ENCODE data around the gene TMEM231.
"Not testable (repeated sequence)": the region's sequence is repeated elsewhere in the genome, so short reads cannot be mapped to it uniquely, and the experiment has no call there.

The TMEM231 gene

DNA sequence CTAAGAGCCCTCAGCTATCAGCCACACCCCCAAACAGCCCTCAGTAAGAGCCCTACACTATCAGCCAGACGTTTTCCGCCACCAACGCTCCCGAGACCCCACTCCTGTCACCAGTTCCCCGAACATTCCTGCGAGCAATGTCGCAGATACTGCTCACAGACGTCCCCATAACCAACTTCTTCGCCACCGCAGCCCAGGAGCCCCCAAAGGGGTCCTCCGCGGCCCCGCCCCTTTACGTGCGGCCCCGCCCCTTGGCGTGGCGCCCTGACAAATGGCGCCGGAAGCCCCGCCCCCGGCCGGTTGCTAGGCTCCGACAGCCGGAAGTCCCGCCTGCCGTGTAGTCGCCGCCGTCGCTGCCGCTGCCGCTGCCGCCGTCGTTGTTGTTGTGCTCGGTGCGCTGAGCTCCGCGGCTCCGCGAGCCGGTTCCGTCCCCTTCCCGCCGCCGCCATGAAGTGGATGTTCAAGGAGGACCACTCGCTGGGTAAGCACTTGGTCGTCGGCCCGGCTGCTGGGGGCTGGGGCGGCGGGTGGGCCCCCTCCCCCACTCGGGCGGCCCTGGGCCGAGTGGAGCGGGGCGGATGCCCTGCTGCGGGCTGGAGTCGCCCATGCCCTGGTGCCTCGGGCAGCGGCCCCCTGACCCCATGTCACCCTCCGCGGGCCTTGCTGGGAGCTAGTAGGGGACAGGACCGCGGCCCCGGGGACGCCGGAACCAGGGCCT lies 10.1 kb upstream of the TMEM231 start, which contains the start of gene GABARAPL2:
TSS of gene GABARAPL2 (plus strand) at position 340 of the 718 bp plus-strand sequence. CDS start at position 448, 108 bp downstream.
- Histone ChIP-seq H3K9me3 (ENCODE audit: control insufficient read depth, insufficient read depth, low read length) (no peaks in the 10 kb centered on the region), H3K27ac (ENCODE audit: low read depth, low read length) (peak within 1 kb of the TSS; percentile 68), H3K9ac (ENCODE audit: low read depth, low read length) (peak within 1 kb of the TSS; percentile 55; the same call in 1 of the 2 replicates), H3K36me3 (ENCODE audit: control insufficient read depth, insufficient read depth, low read length) (peaks cover 36% of the 10 kb centered on the region), H3K27me3 (ENCODE audit: control insufficient read depth, insufficient read depth, low read length) (no peaks in the 10 kb centered on the region), H3K4me1 (ENCODE audit: control insufficient read depth, insufficient read depth, low read length) (peaks cover 18% of the 10 kb centered on the region), H3K4me3 (ENCODE audit: low read depth, low read length) (peak within 1 kb of the TSS; percentile 76)

DNA sequence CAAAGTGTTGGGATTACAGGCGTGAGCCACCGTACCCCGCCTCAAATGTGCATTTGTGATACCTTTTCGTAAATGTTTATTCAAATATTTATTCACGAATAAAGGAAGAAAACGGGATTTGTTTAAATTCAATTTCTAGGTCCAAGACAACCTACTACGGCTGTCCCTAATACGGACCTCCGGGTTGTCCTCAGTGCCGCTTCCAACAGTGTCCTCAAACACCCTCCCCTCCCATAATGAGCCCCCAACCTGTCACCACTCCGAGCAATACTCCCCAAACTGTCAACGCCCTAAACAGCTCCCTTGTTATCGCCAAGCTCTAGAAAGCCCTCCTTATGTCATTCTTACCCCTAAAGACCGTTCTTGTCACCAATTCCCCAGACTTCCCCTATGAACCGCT lies 9.6 kb upstream of the TMEM231 start:
- Histone ChIP-seq H3K4me1 (ENCODE audit: control insufficient read depth, insufficient read depth, low read length) (peaks cover 18% of the 10 kb centered on the region), H3K9ac (ENCODE audit: low read depth, low read length) (no peak overlapping the region)

DNA sequence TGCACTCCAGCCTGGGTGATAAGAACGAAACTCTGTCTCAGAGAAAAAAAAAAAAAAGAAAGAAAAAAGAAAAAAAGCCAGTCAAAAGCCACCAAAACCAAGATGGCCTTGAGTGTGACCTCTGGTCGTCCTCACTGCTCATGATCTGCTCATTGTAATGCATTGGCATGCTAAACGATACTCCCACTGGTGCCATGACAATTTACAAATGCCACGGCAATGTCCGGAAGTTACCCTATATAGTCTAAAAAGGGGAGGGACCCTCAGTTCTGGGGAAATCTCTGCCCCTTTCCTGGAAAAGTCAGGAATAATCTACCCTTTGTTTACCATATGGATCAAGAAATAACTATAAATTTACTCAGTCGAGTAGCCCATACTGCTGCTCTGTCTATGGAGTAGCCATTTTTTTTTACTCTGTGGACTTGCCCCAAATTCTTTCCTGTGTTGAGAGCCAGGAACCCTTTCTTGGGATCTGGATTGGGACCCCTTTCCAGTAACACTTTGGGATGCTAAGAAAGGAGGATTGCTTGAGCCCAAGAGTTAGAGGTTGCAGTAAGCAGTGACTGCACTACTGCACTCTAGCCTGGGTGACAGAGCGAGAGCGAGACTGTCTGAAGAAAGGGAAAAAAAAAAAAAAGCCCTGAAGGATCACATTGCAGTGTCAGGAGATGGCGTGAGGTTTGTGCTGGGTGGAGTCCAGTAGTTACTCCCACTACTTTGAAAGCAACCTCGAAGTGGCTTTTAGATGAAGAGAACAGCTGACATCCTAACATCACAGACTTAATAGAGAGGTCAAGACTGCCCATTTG lies 3.7 kb upstream of the TMEM231 start:
- H3K27me3 ChIP-seq (ENCODE audit: control insufficient read depth, insufficient read depth, low read length), result no peaks in the 10 kb centered on the region
- H3K36me3 ChIP-seq (ENCODE audit: control insufficient read depth, insufficient read depth, low read length), result no peaks in the 10 kb centered on the region
- no peaks in the 10 kb centered on the region for H3K9me3 ChIP-seq (ENCODE audit: control insufficient read depth, insufficient read depth, low read length)
- H3K27ac ChIP-seq (ENCODE audit: low read depth, low read length), result peak overlapping the region; percentile 36
- peaks cover 20% of the 10 kb centered on the region for H3K4me1 ChIP-seq (ENCODE audit: control insufficient read depth, insufficient read depth, low read length)
- no peak overlapping the region for H3K4me3 ChIP-seq (ENCODE audit: low read depth, low read length)
- no peak overlapping the region for H3K9ac ChIP-seq (ENCODE audit: low read depth, low read length)

More for the DNA sequence above, 9.6 kb upstream of the TMEM231 start:
- H3K4me3 ChIP-seq (ENCODE audit: low read depth, low read length), result peak overlapping the region; percentile 76
- no peaks in the 10 kb centered on the region for H3K27me3 ChIP-seq (ENCODE audit: control insufficient read depth, insufficient read depth, low read length)
- no peak overlapping the region for H3K27ac ChIP-seq (ENCODE audit: low read depth, low read length)
- peaks cover 31% of the 10 kb centered on the region for H3K36me3 ChIP-seq (ENCODE audit: control insufficient read depth, insufficient read depth, low read length)
- no peaks in the 10 kb centered on the region for H3K9me3 ChIP-seq (ENCODE audit: control insufficient read depth, insufficient read depth, low read length)

DNA sequence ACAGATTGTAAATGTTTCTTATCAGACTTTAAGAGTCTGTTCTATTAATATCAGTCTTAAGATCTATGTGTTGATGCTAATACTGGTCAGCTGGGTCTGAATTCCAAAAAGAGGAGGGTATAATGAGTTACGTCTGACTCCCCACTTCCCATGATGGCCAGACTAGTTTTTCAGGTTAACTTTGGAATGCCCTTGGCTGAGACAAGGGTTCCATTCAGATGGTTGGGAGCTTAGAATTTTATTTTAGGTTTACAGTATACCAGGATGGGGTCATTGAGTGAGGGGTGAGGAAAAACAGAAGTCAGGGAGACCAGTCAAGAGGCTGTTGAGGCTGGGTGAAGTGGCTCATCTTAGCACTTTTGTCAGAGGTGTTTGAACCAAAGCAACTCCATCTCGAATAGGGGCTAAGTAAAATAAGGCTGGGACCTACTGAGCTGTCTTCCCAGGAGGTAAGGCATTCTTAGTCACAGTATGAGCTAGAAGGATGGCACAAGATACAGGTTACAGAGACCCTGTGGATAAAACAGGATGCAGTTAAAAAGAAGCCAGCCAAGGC lies 2.9 kb upstream of the TMEM231 start:
- H3K9me3 ChIP-seq (ENCODE audit: control insufficient read depth, insufficient read depth, low read length), result no peaks in the 10 kb centered on the region
- no peaks in the 10 kb centered on the region for H3K27me3 ChIP-seq (ENCODE audit: control insufficient read depth, insufficient read depth, low read length)
- H3K4me1 ChIP-seq (ENCODE audit: control insufficient read depth, insufficient read depth, low read length), result peaks cover 18% of the 10 kb centered on the region

DNA sequence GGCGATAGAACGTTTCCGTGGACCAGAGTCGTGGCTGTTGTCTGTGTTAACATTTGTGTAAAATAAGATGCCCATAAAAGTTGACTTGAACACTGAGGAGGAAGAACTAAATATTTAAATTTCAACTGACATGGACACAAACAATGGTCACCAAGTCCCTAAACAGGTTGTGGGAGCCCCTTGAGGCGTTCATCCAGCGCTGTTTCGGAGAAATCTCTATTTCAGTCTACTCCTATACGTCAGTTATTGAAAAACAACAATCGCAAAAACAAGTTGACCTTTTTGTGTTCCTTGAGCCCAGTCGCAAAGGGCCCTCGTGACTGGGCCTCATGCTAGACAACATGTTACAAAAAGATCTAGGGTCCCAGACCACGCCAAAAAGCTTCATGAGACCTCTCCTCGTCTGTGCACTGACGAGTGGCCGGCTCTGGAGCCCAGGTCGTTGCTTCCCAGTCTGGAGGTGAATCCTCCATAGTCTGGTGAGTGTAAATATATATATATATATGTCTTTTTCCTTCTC lies 439 bp upstream of the TMEM231 start:
- H3K9me3 ChIP-seq (ENCODE audit: control insufficient read depth, insufficient read depth, low read length), result no peaks in the 10 kb centered on the region
- peaks cover 15% of the 10 kb centered on the region for H3K4me1 ChIP-seq (ENCODE audit: control insufficient read depth, insufficient read depth, low read length)
- no peaks in the 10 kb centered on the region for H3K27me3 ChIP-seq (ENCODE audit: control insufficient read depth, insufficient read depth, low read length)
- peak overlapping the region; percentile 56; the same call in 1 of the 2 replicates for H3K9ac ChIP-seq (ENCODE audit: low read depth, low read length)
- H3K36me3 ChIP-seq (ENCODE audit: control insufficient read depth, insufficient read depth, low read length), result no peaks in the 10 kb centered on the region
- no peak overlapping the region for H3K27ac ChIP-seq (ENCODE audit: low read depth, low read length)
- H3K4me3 ChIP-seq (ENCODE audit: low read depth, low read length), result peak overlapping the region; percentile 84

More for the DNA sequence above, 2.9 kb upstream of the TMEM231 start:
- H3K9ac ChIP-seq (ENCODE audit: low read depth, low read length), result no peak overlapping the region
- H3K27ac ChIP-seq (ENCODE audit: low read depth, low read length), result no peak overlapping the region
- H3K4me3 ChIP-seq (ENCODE audit: low read depth, low read length), result no peak overlapping the region
- no peaks in the 10 kb centered on the region for H3K36me3 ChIP-seq (ENCODE audit: control insufficient read depth, insufficient read depth, low read length)

DNA sequence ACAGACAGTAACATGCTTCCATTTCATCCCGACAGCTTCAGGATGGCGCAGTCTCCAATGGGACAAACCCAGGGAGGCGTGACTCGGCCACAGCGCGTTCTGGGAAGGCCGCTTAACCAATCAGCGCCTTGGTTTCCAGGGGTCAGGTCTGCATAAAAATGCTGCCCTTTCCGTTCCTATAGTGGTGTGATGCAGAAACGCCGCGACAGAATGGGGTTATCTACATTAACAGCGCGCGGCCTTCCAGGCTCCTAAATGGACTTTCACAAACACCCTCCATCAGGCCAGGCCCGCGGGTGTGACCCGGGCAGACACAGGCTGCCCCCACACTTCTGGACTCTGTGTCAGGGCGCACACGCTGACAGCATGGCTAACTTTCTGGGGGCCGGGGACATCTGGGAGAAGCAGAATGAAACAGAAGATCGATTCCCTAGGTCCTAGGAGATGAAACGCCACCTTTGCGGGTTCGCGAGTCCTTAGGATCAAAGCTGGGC lies 792 bp downstream of the TMEM231 start:
- Histone ChIP-seq H3K36me3 (ENCODE audit: control insufficient read depth, insufficient read depth, low read length) (no peaks in the 10 kb centered on the region), H3K4me3 (ENCODE audit: low read depth, low read length) (peak overlapping the region; percentile 84), H3K4me1 (ENCODE audit: control insufficient read depth, insufficient read depth, low read length) (peaks cover 15% of the 10 kb centered on the region), H3K27me3 (ENCODE audit: control insufficient read depth, insufficient read depth, low read length) (no peaks in the 10 kb centered on the region), H3K27ac (ENCODE audit: low read depth, low read length) (peak overlapping the region; percentile 71), H3K9me3 (ENCODE audit: control insufficient read depth, insufficient read depth, low read length) (no peaks in the 10 kb centered on the region), H3K9ac (ENCODE audit: low read depth, low read length) (peak overlapping the region; percentile 64)

DNA sequence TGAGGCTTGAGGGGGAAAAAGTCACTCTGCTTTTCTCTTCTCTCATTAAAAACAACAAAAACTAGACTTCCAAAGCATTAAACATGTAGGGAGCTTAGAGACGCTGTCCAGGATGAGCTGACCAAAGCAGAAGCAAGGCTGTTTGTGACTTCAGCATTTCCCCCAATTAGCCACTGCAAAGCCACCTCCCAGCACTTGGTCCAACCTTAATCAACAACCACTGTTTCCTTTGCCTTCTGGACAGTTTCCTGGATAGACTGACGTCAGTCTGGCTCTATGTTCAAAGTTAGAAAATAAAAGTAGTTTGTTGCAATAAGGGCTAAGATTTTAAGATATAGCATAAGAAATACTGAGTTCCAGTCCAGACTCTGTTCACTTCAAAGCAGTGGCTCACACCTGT lies 3.1 kb downstream of the TMEM231 start:
- no peaks in the 10 kb centered on the region for H3K27me3 ChIP-seq (ENCODE audit: control insufficient read depth, insufficient read depth, low read length)
- no peak overlapping the region for H3K4me3 ChIP-seq (ENCODE audit: low read depth, low read length)
- peaks cover 10% of the 10 kb centered on the region for H3K4me1 ChIP-seq (ENCODE audit: control insufficient read depth, insufficient read depth, low read length)
- H3K9me3 ChIP-seq (ENCODE audit: control insufficient read depth, insufficient read depth, low read length), result no peaks in the 10 kb centered on the region
- no peaks in the 10 kb centered on the region for H3K36me3 ChIP-seq (ENCODE audit: control insufficient read depth, insufficient read depth, low read length)
- no peak overlapping the region for H3K27ac ChIP-seq (ENCODE audit: low read depth, low read length)
- H3K9ac ChIP-seq (ENCODE audit: low read depth, low read length), result no peak overlapping the region

DNA sequence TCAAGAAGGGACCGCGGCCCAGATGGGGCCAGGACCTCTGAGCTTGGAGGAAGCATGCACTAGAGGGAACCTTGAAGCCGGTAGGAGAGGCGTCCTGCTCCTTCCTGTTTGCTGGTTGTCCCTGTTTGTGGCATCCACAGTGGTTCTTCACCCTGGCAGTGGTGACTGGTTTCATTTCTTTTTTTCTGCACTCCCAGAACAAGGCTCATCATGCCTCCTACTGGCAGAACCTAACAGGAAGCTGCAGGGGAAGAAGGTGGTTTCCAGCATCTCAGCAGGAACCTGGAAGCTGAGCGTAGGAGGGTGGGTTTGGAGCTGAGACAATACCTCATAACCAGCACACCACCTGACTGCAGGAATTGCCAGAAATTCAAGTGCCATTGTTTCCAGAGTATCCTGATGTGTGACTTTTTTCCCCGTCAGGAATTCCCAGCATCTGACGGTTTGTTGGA lies 5.8 kb downstream of the TMEM231 start:
- Histone ChIP-seq H3K9ac (ENCODE audit: low read depth, low read length) (no peak overlapping the region), H3K9me3 (ENCODE audit: control insufficient read depth, insufficient read depth, low read length) (no peaks in the 10 kb centered on the region), H3K36me3 (ENCODE audit: control insufficient read depth, insufficient read depth, low read length) (no peaks in the 10 kb centered on the region), H3K4me3 (ENCODE audit: low read depth, low read length) (no peak overlapping the region), H3K27me3 (ENCODE audit: control insufficient read depth, insufficient read depth, low read length) (no peaks in the 10 kb centered on the region), H3K4me1 (ENCODE audit: control insufficient read depth, insufficient read depth, low read length) (peaks cover 7% of the 10 kb centered on the region), H3K27ac (ENCODE audit: low read depth, low read length) (peak overlapping the region; percentile 47)

DNA sequence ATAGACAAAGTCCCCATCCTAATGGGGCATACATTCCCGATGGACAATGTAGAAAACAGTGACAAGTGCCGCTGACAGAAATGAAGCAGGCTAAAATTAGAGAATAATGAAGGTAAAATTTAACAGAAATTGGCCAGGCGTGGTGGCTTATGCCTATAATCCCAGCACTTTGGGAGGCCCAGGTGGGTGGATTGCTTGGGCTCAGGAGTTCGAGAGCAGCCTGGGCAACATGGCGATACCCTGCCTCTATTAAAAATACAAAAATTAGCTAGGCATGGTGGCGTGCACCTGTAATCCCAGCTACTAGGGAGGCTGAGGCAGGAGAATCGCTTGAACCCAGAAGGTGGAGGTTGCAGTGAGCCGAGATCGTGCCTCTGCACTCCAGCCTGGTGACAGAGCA lies 7.6 kb downstream of the TMEM231 start:
- H3K4me1 ChIP-seq (ENCODE audit: control insufficient read depth, insufficient read depth, low read length); H3K27ac ChIP-seq (ENCODE audit: low read depth, low read length); H3K9ac ChIP-seq (ENCODE audit: low read depth, low read length); H3K9me3 ChIP-seq (ENCODE audit: control insufficient read depth, insufficient read depth, low read length); H3K36me3 ChIP-seq (ENCODE audit: control insufficient read depth, insufficient read depth, low read length); H3K4me3 ChIP-seq (ENCODE audit: low read depth, low read length); H3K27me3 ChIP-seq (ENCODE audit: control insufficient read depth, insufficient read depth, low read length): not testable (repeated sequence)

DNA sequence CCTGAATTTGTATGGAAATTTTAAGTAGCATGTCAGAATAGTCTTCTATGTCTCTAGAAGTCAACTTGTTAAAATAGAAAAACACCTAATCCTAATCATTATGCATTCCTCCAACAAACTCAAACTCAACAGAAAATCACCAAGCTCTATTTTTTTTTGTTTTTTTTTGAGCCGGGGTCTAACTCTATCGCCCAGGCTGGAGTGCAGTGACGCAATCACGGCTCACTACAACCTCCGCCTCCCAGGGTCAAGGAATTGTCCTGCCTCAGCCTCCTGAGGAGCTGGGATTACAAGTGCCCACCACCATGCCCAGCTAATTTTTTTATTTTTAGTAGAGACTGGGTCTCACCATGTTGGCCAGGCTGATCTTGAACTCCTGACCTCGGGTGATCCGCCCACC lies 9.8 kb downstream of the TMEM231 start:
- Histone ChIP-seq H3K27ac (ENCODE audit: low read depth, low read length) (no peak overlapping the region), H3K36me3 (ENCODE audit: control insufficient read depth, insufficient read depth, low read length) (0 out of 2 replicates have a peak, but pooled peaks cover 3% of the 10 kb centered on the region), H3K4me1 (ENCODE audit: control insufficient read depth, insufficient read depth, low read length) (peaks cover 3% of the 10 kb centered on the region; the same call in 1 of the 2 replicates), H3K27me3 (ENCODE audit: control insufficient read depth, insufficient read depth, low read length) (no peaks in the 10 kb centered on the region), H3K9me3 (ENCODE audit: control insufficient read depth, insufficient read depth, low read length) (no peaks in the 10 kb centered on the region), H3K4me3 (ENCODE audit: low read depth, low read length) (no peak overlapping the region), H3K9ac (ENCODE audit: low read depth, low read length) (no peak overlapping the region)
